ENCODE measurements around the gene KPNB1. TPM values are rescaled to one million over a fixed set of nuclear protein-coding genes. Genes with fewer than 3 reads are reported as not detected.

The KPNB1 gene
- total and polyA plus RNA-seq, 10 donors: 37.0 to 331 (median 250) TPM

- H3K27ac ChIP-seq: peak overlapping the region in 5 of 8 donors; percentile 27 to 85 (median 50)
- peaks cover 45 to 73% (median 64%) of the 10 kb centered on the region in 6 donors for H3K4me1 ChIP-seq
- no peak overlapping the region for H3K4me3 ChIP-seq
- 69 to 75% (median 74%) methylated on average over 4 of the region's 4 CpGs for WGBS, 5 donors
- H3K9me3 ChIP-seq: no peaks in the 10 kb centered on the region
- TF ChIP-seq CTCF (IDR thresholded peaks at IDR 0.05 in 8 of 11, conservative IDR thresholded peaks at IDR 0.05 in 3 of 11) (no peak), POLR2AphosphoS5 (IDR thresholded peaks at IDR 0.05) (no peak), POLR2A (IDR thresholded peaks at IDR 0.05) (no peak)
- H3K36me3 ChIP-seq: peaks cover 0 to 53% (median 26%) of the 10 kb centered on the region in 6 donors
- H3K27me3 ChIP-seq (replicated peaks in 1 of 7): no peaks in the 10 kb centered on the region
- peak; percentile 52 for DNase-seq
- intact Hi-C loops (cut with DNase I; ENCODE audit: low total_unique reads): no loop called here
These were observed 57.5 kb downstream of the KPNB1 start for GRCh38 chr17:47707056-47707804.

GRCh38 chr17:47707884-47708283 is 58.2 kb downstream of the KPNB1 start:
- DNase-seq: no peak
- intact Hi-C loops (cut with DNase I; ENCODE audit: low total_unique reads): no loop called here
- H3K36me3 ChIP-seq: peaks cover 0 to 50% (median 26%) of the 10 kb centered on the region in 6 donors
- peaks cover 41 to 73% (median 62%) of the 10 kb centered on the region in 6 donors for H3K4me1 ChIP-seq
- H3K27me3 ChIP-seq (replicated peaks in 1 of 7): no peaks in the 10 kb centered on the region
- H3K27ac ChIP-seq: peak overlapping the region in 1 of 8 donors; percentile 85
- no peaks in the 10 kb centered on the region for H3K9me3 ChIP-seq
- no peak for TF ChIP-seq POLR2A (IDR thresholded peaks at IDR 0.05)
- TF ChIP-seq POLR2AphosphoS5 (IDR thresholded peaks at IDR 0.05): no peak
- no peak for TF ChIP-seq CTCF (IDR thresholded peaks at IDR 0.05 in 8 of 11, conservative IDR thresholded peaks at IDR 0.05 in 3 of 11)
- 80 to 94% (median 92%) methylated on average over 3 of the region's 3 CpGs for WGBS, 5 donors
- H3K4me3 ChIP-seq: no peak overlapping the region

DNA sequence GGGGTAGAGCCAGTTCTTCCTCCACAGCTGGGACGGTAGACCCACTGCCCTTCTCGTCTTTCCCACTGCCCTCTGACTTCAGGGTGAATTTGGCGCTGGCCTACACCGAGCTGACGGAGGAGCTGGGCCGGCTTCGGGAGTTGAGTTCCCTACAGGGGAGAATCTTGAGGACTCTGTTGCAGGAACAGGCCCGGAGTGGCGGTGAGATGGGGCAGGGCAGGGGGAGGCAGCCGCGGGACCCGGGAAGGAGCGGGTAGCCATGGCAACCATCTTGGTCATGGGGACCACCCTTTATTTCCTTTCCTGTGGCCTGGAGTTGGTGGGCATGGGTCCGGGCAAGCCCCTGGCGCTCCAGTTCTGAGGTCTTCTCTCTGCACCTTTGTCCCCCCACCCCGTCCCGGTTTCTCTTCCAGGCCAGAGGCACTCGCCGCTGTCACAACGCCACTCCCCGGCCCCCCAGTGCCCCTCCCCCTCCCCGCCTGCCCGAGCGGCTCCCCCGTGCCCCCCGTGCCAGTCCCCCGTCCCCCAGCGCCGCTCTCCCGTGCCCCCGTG is 58.7 kb downstream of the KPNB1 start:
- 78 to 92% (median 88%) methylated on average over 25 to 31 of the region's 31 CpGs for WGBS, 5 donors
- Histone ChIP-seq H3K27ac (no peak overlapping the region), H3K4me1 (peaks cover 35 to 73% (median 60%) of the 10 kb centered on the region in 6 donors), H3K36me3 (peaks cover 0 to 50% (median 26%) of the 10 kb centered on the region in 6 donors), H3K27me3 (replicated peaks in 1 of 7) (no peaks in the 10 kb centered on the region), H3K9me3 (no peaks in the 10 kb centered on the region), H3K4me3 (no peak overlapping the region)
- peak; percentile 60 for DNase-seq
- TF ChIP-seq POLR2A (IDR thresholded peaks at IDR 0.05) (no peak), CTCF (IDR thresholded peaks at IDR 0.05 in 8 of 11, conservative IDR thresholded peaks at IDR 0.05 in 3 of 11) (no peak), POLR2AphosphoS5 (IDR thresholded peaks at IDR 0.05) (peak in 1 of 3 donors; percentile 6)
- intact Hi-C loops (cut with DNase I; ENCODE audit: low total_unique reads): no loop called here

DNA sequence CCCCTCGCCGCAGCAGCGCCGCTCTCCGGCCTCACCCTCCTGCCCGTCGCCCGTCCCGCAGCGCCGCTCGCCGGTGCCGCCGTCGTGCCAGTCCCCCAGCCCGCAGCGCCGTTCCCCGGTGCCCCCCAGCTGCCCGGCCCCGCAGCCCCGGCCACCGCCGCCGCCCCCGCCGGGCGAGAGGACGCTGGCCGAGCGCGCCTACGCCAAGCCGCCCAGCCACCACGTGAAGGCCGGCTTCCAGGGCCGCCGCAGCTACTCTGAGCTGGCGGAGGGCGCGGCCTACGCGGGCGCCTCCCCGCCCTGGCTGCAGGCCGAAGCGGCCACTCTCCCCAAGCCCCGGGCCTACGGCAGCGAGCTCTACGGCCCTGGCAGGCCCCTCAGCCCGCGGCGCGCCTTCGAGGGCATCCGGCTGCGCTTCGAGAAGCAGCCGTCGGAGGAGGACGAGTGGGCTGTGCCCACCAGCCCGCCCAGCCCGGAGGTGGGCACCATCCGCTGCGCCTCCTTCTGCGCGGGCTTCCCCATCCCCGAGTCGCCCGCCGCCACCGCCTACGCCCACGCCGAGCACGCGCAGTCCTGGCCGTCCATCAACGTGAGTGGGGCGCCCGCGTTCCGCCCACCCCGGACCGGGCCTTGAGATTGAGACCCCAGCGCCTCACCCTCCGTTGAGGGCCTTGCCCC is 59.3 kb downstream of the KPNB1 start:
- Histone ChIP-seq H3K36me3 (peaks cover 0 to 50% (median 26%) of the 10 kb centered on the region in 6 donors), H3K4me3 (no peak overlapping the region), H3K27ac (no peak overlapping the region), H3K4me1 (peaks cover 29 to 73% (median 60%) of the 10 kb centered on the region in 6 donors), H3K27me3 (replicated peaks in 1 of 7) (no peaks in the 10 kb centered on the region), H3K9me3 (no peaks in the 10 kb centered on the region)
- WGBS, 5 donors: 83 to 90% (median 89%) methylated on average over 48 to 89 of the region's 89 CpGs
- peak; percentile 72 for DNase-seq
- intact Hi-C loops (cut with DNase I; ENCODE audit: low total_unique reads): no loop called here
- TF ChIP-seq CTCF (IDR thresholded peaks at IDR 0.05 in 8 of 11, conservative IDR thresholded peaks at IDR 0.05 in 3 of 11) (no peak), POLR2A (IDR thresholded peaks at IDR 0.05) (no peak), POLR2AphosphoS5 (IDR thresholded peaks at IDR 0.05) (peak in 2 of 3 donors; percentile 24 to 50)

Data from spleen (tissue), 11 donors.